T-helper 2 cell treated with Interferon-gamma antibody and Interleukin-4, amounts not matched to agents 5 μg/mL and 100 μg/mL, for 36 hours (primary cell): ENCODE measurements around the gene TBC1D4.

Experiments used
- DNase-seq: peaks from one replicate; pipeline ENCODE4 v3.0.0; 2021; ENCODE audit warnings: low spot score
- H3K27ac Mint-ChIP-seq: one replicate; pipeline ENCODE4 v1.8.0; 2021; ENCODE audit warnings: mild to moderate bottlenecking, mixed read lengths
- H3K27me3 Mint-ChIP-seq: one replicate; pipeline ENCODE4 v1.8.0; 2021; ENCODE audit warnings: low read depth, mixed read lengths
- H3K36me3 Mint-ChIP-seq: one replicate; pipeline ENCODE4 v1.8.0; 2021; ENCODE audit warnings: low read depth, mixed read lengths
- H3K4me1 Mint-ChIP-seq: one replicate; pipeline ENCODE4 v1.8.0; 2021; ENCODE audit warnings: low read depth, mixed read lengths
- H3K4me3 Mint-ChIP-seq: one replicate; pipeline ENCODE4 v1.8.0; 2022; ENCODE audit warnings: mild to moderate bottlenecking, moderate library complexity, mixed read lengths
- H3K9me3 Mint-ChIP-seq: one replicate; pipeline ENCODE4 v1.8.0; 2021; ENCODE audit warnings: mixed read lengths

Gene TBC1D4

DNA sequence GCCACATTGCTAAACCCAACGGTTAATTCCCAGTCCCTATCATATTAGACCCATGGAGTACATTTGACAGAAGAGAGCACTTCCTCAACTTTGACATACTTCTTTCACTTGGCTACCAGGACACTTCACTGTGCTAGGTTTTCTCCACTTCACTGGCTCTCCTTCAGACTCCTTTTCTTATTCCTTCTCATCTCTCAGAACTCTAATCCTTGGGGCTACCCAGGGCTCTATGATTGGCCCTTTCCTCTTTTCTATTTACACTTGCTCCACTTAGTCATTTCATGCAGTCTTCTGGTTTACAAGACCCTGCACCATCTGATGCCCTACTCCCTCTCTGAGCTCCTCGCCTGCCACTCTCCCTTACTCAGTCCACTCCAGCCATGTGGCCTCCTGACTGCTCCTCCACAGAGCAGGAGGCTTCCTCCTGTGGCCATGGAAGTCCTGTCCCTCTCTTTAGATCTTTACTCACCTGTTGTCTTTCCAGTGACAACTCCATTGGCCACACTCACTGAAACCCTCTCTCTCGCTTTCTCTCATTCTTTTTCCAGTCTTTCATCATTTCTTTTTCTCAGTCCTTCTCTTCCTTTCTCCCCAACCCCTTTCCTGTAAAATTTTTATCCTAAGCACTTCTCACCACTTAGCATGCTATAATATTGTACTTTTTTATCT lies 90.4 kb downstream of the TBC1D4 start:
- DNase-seq: no peak
- H3K27ac Mint-ChIP-seq: no peak overlapping the region
- H3K9me3 Mint-ChIP-seq: no peaks in the 10 kb centered on the region
- H3K4me3 Mint-ChIP-seq: no peak overlapping the region
- no peaks in the 10 kb centered on the region for H3K36me3 Mint-ChIP-seq
- peaks cover 2% of the 10 kb centered on the region for H3K27me3 Mint-ChIP-seq
- no peaks in the 10 kb centered on the region for H3K4me1 Mint-ChIP-seq

DNA sequence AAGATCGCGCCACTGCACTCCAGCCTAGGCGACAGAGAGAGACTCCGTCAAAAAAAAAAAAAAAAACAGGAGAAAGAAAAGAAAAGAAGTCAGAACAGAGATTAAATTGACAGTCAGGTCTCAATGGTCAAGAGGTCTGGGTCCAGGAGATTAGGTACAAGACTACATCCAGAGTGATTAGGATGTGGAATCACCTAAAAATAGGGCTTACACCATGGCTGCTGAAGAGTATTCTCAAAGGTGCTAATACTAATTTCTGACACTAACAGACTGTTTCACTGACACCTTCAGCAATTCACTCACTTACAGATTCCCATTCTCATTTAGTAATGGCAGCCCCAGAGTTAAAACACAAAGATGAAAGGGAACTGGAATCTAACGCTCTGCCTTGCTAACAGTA lies 91.7 kb downstream of the TBC1D4 start:
- no peaks in the 10 kb centered on the region for H3K36me3 Mint-ChIP-seq
- H3K9me3 Mint-ChIP-seq: no peaks in the 10 kb centered on the region
- no peak for DNase-seq
- H3K4me1 Mint-ChIP-seq: no peaks in the 10 kb centered on the region
- H3K27me3 Mint-ChIP-seq: peaks cover 2% of the 10 kb centered on the region
- no peak overlapping the region for H3K4me3 Mint-ChIP-seq
- H3K27ac Mint-ChIP-seq: no peak overlapping the region

DNA sequence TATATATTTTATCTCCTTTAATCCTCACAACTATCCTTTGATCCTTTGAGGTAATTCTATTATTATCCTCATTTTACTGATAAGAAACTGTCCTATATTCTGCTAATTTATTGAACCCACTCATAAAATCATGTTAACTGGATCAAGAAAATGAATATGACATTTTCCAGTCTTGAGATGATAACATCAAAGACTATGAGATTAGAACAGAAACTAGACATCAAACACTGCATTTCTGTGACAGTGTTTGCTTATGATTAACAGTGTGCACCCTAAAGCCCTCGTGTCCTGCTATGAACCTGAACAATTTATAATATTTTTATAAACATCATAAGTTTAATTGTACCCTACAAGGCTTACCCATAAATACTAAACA lies 96.3 kb downstream of the TBC1D4 start:
- DNase-seq: no peak
- no peak overlapping the region for H3K27ac Mint-ChIP-seq
- H3K4me1 Mint-ChIP-seq: no peaks in the 10 kb centered on the region
- H3K9me3 Mint-ChIP-seq: no peaks in the 10 kb centered on the region
- H3K27me3 Mint-ChIP-seq: peaks cover 2% of the 10 kb centered on the region
- H3K4me3 Mint-ChIP-seq: no peak overlapping the region
- H3K36me3 Mint-ChIP-seq: no peaks in the 10 kb centered on the region

DNA sequence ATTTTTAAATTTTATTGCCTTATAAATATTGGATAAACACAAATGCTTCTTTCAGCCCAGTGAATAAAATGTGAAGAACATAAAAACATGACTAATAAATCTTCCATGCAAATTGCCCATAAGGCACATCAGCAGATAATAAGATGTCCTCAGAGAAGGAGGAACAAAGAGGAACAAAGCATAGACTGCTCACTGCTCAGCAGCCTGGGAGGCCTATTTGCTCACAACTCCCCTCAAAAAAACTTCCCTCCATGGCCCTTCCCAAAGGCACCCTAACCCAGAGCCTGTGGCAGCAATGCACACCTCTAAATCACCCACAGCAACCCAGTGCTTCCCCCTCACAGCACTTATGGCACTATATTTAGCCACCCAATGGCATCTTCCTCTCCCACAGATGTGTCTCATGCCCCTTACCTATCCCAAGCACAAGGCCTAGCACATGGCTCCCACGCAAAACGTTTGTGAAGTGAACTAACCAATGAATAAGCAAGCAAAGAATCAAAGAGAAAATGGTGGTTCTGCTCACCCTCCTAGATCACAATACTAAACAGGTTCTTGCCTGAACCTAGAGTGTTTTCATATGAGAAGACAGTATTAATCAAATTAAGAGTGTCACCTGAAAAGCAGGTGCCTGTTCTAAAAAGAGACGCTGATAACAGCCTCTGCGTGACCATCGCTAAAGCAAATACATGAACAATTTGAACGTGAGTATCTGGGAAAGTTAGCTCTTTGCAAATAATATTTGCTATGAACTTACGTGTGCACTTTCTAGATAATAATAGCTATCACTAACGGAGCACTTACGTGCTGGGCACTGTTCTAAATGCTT lies 96.9 kb downstream of the TBC1D4 start:
- Mint-ChIP-seq H3K27ac (no peak overlapping the region), H3K4me3 (no peak overlapping the region), H3K9me3 (no peaks in the 10 kb centered on the region), H3K4me1 (no peaks in the 10 kb centered on the region), H3K36me3 (no peaks in the 10 kb centered on the region), H3K27me3 (peaks cover 2% of the 10 kb centered on the region)
- no peak for DNase-seq

DNA sequence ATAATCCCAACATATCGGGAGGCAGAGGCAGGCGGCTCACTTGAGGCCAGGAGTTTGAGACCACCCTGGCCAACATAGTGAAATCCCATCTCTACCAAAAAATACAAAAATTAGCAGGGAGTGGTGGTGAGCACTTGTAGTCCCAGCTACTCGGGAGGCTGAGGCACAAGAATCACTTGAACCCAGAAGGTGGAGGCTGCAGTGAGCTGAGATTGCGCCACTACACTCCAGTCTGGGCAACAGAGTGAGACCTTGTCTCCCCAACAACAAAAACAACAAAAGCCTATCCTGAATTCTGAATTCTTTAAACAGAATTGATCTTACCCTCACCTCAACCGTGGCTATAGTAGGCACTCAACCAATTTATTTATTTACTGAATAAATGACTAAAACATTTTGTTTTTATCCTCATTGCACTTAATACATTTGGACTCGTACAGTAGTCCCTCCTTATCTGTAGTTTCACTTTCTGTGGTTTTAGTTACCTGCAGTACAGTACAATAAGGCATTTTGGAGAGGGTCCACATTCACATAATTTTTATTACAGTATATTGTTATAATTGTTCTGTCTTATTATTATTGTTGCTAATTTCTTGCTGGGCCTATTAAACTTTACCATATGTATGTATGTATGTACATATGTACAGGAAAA lies 98.8 kb downstream of the TBC1D4 start:
- Mint-ChIP-seq H3K4me1 (no peaks in the 10 kb centered on the region), H3K27ac (no peak overlapping the region), H3K4me3 (no peak overlapping the region), H3K36me3 (no peaks in the 10 kb centered on the region), H3K27me3 (no peaks in the 10 kb centered on the region), H3K9me3 (no peaks in the 10 kb centered on the region)
- no peak for DNase-seq

DNA sequence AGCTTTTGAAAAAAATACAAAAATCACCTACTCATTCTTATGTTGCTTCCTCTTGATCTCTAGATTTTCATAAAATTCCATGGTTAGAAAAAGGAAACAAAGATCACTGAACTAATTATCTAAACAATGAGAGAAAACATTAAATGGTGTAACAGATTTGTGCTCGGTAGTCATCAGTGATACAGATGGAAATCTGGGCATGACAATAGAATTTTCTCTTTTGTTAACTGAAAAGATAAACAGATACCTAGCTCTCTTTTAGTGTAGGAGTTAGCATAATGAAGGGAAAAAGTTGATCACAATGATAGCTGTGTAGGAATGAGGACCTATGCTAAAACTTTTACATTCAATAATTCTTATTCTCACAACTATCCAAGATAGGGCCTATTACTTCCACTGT lies 103.7 kb downstream of the TBC1D4 start:
- H3K36me3 Mint-ChIP-seq: no peaks in the 10 kb centered on the region
- no peak overlapping the region for H3K4me3 Mint-ChIP-seq
- no peaks in the 10 kb centered on the region for H3K9me3 Mint-ChIP-seq
- H3K27ac Mint-ChIP-seq: no peak overlapping the region
- no peaks in the 10 kb centered on the region for H3K27me3 Mint-ChIP-seq
- no peak for DNase-seq
- H3K4me1 Mint-ChIP-seq: peaks cover 3% of the 10 kb centered on the region

DNA sequence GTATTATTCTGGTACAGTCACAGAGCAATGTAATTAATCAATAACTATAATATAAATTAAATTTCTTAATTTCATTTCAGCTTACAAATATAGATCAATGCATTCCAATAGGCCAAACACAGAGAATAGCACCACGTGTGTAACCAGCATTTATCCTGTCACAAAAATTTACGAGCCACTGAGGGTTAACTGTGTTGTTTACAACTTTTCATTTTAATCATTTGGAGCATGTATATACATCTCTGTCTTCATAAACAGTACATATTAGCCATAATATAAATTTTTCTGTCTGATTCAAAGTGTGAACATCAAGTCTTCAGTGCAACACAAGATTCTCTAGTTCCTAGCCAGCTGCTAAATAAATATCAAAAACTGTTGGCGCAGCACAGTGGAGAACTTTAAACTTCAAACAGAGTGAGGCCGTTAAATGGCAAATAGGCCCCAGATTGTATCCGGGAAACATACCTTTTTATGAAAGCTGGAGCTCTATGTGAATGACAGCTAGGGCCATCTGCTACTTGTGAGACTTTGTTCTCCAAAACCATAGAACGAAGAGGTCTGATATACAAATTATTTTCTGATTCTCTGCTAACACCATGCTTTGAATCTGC lies 105.1 kb downstream of the TBC1D4 start:
- Mint-ChIP-seq H3K36me3 (no peaks in the 10 kb centered on the region), H3K27ac (no peak overlapping the region), H3K9me3 (no peaks in the 10 kb centered on the region), H3K4me3 (no peak overlapping the region), H3K4me1 (peaks cover 3% of the 10 kb centered on the region), H3K27me3 (no peaks in the 10 kb centered on the region)
- DNase-seq: no peak

DNA sequence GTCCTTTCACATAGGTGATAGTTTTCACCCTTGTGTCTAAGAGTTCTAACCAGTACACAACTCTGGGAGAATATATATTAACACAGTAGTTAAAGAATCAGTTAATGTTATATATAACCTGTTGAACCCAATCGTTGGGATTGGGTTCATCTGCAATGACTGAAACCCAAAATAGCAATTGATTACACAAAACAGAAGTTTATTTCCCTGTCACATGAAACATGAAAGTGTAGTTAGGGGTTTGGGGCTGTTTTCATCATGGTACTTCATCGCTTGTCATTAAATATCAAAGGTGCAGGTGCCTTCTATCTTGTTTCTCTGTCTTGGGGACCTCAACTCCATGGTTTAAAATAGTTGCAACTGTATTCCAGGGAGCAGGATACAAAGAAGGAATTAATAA lies 106.6 kb downstream of the TBC1D4 start:
- no peaks in the 10 kb centered on the region for H3K27me3 Mint-ChIP-seq
- no peak overlapping the region for H3K4me3 Mint-ChIP-seq
- no peak overlapping the region for H3K27ac Mint-ChIP-seq
- no peak for DNase-seq
- no peaks in the 10 kb centered on the region for H3K36me3 Mint-ChIP-seq
- H3K4me1 Mint-ChIP-seq: peaks cover 3% of the 10 kb centered on the region
- H3K9me3 Mint-ChIP-seq: no peaks in the 10 kb centered on the region

DNA sequence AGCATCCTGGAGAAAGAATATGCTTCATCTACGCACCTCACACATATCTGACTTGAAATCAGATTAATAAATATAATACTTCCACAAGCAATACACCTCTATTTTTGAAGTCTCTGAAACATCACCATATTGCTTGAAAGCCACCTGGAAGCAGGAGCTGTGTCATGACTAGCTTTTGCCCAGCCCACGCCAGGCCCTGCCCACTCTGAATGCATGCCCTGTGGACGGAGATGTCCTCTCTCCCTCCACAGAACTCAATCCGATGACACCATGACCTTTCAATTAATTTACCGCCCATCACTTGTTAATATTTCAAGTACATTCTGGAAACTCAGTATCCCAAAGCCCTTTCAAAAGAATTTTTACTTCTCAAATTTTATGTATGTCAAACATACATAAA lies 108.0 kb downstream of the TBC1D4 start:
- no peak for DNase-seq
- Mint-ChIP-seq H3K4me1 (peaks cover 3% of the 10 kb centered on the region), H3K9me3 (no peaks in the 10 kb centered on the region), H3K27ac (no peak overlapping the region), H3K4me3 (no peak overlapping the region), H3K27me3 (no peaks in the 10 kb centered on the region), H3K36me3 (no peaks in the 10 kb centered on the region)

DNA sequence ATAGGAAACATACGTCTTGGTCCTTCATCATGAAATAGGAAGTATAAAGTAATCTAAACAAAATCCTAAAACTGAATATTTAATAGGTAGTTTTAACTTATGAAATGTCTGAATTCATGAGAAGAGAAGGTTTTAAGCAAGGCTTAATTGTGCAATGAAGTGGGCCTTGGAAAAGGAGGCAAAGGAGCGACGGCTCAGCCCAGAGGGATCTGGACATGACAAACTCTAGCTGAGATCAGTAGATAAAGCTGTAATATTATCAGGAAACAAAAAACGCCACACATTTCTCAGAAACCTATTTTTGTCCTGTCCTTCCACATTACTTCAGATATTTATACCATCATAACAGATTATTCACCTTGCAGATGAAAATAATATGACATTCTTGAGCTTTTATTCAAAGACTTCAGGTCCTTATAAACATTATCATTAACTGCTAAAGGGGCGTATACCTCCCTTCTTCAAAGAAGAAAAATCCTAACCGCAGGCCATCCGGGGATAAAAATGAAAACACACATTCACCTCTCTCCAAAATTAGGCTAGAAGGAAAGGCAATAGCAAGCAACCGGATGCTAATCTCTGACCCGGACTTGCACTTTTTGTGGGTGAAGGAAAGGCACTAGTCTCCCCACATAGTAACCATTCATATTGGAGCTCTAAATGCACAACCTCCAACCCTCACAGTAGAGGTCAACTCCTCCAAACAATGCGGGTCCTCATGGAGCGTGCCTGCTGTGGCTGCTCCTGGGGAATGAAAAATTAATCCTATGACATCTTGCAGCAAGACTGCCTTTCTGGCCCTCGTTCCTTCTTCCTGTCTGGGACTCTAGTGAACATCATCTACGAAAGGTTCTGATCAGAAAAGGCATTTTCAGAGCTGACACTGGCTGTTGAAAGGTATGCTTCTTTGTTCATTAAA lies 108.8 kb downstream of the TBC1D4 start:
- H3K27me3 Mint-ChIP-seq: no peaks in the 10 kb centered on the region
- H3K27ac Mint-ChIP-seq: no peak overlapping the region
- peaks cover 5% of the 10 kb centered on the region for H3K4me1 Mint-ChIP-seq
- H3K9me3 Mint-ChIP-seq: no peaks in the 10 kb centered on the region
- no peak for DNase-seq
- H3K4me3 Mint-ChIP-seq: no peak overlapping the region
- no peaks in the 10 kb centered on the region for H3K36me3 Mint-ChIP-seq

DNA sequence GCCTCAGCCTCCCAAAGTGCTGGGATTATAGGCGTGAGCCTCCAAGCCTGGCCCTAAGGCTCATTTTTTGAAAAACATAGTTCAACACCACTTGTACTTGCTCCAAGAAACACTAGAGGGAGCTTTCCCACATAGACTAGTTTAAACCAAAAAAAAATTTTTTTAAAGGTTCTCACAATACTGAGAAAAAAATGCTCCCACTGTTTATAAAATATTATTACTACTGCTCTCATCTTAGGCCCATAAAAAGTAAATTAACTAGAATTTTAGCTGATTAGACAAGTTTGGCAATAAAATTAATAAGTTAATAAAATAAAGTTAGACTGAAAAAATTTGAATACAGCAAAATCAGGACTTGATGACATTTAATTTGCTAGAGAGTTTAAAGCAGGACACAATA lies 109.5 kb downstream of the TBC1D4 start:
- Mint-ChIP-seq H3K27me3 (no peaks in the 10 kb centered on the region), H3K27ac (no peak overlapping the region), H3K4me3 (no peak overlapping the region)

DNA sequence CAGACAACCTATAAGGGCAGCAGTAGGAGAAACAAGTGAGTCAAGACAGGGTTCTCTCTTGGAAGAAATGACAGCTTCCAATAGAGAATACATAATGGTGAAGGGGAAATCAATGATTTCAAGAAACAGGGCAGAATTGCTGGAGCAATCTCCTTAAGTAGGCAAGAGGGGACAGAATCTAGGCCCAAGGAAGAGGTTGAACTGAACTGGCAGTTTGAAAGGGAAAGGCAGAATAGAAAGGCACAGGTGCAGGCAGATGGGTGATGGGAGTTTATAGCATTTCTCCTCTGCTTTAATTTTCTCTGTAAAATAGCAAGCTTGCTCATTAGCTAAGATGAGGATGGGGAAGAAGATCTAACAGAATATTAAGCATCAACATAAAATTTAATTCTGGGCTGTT lies 110.8 kb downstream of the TBC1D4 start:
- no peak for DNase-seq
- Mint-ChIP-seq H3K36me3 (no peaks in the 10 kb centered on the region), H3K4me1 (peaks cover 7% of the 10 kb centered on the region), H3K27me3 (no peaks in the 10 kb centered on the region), H3K4me3 (no peak overlapping the region), H3K9me3 (no peaks in the 10 kb centered on the region), H3K27ac (no peak overlapping the region)

More for the DNA sequence above, 109.5 kb downstream of the TBC1D4 start:
- no peak for DNase-seq
- peaks cover 5% of the 10 kb centered on the region for H3K4me1 Mint-ChIP-seq
- no peaks in the 10 kb centered on the region for H3K36me3 Mint-ChIP-seq
- H3K9me3 Mint-ChIP-seq: no peaks in the 10 kb centered on the region

DNA sequence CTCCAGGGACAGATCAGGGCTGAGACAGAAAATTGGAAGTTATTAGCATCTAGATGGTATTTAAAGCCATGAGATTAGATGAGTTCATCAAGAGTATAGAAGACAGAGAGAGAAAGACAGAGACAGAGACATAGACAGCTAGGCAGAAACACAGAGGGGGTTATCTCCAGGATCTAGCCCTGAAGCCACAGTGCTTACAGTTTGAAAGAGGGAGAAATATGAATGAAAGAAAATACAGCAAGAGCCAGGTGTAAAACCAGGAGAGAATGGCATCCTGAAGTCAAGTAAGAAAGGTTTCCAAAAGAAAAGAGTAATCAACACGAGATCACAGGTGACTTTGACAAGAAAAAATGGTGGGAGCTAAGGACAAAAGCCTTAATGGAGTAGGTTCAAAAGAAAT lies 111.2 kb downstream of the TBC1D4 start:
- Mint-ChIP-seq H3K4me3 (no peak overlapping the region), H3K27ac (no peak overlapping the region), H3K27me3 (no peaks in the 10 kb centered on the region), H3K4me1 (peaks cover 11% of the 10 kb centered on the region), H3K36me3 (no peaks in the 10 kb centered on the region), H3K9me3 (no peaks in the 10 kb centered on the region)
- no peak for DNase-seq
